ENCODE data around the gene NOD1.

Gene NOD1

DNA sequence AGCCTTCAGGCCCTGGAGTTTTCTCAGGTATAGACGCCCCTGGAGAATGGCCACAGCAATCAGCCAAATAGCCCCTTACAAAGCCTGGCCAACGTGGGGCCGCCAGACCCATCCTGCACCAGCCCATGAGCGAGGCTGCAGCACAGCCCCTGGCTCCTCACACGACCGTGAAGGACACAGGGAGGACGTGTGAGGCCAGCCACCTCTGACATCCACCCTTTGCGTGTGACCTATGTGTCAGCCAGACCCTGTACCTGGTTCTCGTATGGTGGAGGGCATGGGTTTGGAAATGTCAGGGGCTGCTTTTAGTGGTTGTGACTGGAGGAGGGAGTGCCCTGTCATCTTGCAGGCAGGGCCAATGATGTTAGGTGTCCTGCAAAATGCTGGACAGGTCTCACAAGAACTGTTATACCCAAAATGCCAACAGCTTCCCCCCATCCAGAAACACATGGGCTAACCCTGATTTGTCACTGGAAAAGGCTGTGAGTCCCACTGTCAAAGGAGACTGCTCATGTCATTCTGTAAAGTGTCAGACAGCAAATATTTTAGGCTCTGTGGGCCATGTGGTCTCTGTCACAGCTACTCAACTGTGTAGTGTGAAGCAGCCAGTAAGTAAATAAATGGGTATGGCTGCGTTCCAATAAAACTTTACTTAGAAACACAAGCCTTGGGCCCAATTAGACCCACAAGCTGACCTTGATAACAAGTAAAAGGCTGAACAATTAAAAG is 30.0 kb downstream of the NOD1 start:
- no peak for DNase-seq (ENCODE audit: low spot score)

DNA sequence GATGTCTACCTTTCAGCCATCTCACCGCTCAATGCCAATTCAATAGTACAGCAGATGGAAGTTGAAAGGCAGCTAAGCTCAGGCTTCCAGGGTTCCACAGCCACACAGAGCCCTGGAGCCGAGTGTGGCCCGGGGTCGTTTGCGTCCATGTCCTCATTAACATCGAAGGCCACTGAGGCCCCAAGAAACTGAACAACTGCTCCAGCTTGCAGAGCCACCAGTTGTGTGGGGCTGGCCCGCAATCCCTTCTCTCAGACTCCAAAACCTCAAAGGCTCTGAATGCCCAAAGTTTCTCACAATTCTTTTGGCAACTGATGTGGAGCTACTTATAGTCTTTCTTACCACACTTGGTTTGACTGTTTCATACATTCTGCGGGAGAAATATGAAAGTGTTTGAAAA is 31.1 kb downstream of the NOD1 start:
- no peak for DNase-seq (ENCODE audit: low spot score)

DNA sequence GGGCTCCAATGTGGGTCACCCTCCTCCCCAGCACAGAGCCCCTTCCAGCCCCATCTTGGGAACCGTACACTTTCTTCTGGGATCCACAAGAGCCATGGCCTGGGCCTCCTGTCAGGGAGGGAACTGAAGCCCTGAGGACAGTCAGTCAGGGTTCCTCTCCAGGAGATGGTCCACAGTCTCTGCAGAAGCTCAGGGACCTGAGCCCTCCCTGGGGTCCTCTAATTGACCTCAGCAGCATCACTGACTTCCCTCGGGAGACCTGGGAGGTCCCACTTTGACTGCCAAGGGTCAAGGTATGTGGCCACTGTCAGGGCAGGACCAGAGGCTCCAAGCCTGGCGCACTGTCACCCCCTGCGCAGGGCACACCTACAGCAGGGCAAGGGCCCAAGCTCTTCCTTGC is 32.3 kb downstream of the NOD1 start:
- DNase-seq (ENCODE audit: low spot score), result no peak

- no peak for DNase-seq (ENCODE audit: low spot score)
These were observed 32.8 kb downstream of the NOD1 start for GRCh38 chr7:30445770-30446169.

GRCh38 chr7:30437823-30438574 is 40.6 kb downstream of the NOD1 start:
- no peak for DNase-seq (ENCODE audit: low spot score)

DNA sequence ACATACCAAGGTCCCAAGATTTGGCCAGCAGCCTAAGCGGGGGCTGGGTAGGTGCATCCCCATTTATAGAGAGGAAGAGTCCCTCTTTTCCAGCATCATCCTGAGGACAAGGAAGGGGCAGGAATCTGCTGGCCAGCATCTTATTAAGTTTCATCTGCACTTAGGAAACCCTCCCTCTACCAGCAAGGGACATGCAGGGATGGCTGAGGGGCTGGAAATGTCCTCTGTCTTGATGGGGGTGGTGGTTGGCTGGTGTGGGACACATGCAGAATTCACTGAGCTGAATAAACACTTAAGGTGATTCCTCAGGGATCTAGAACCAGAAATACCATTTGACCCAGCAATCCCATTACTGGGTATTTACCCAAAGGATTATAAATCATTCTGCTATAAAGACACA is 42.1 kb downstream of the NOD1 start:
- no peak for DNase-seq (ENCODE audit: low spot score)

DNA sequence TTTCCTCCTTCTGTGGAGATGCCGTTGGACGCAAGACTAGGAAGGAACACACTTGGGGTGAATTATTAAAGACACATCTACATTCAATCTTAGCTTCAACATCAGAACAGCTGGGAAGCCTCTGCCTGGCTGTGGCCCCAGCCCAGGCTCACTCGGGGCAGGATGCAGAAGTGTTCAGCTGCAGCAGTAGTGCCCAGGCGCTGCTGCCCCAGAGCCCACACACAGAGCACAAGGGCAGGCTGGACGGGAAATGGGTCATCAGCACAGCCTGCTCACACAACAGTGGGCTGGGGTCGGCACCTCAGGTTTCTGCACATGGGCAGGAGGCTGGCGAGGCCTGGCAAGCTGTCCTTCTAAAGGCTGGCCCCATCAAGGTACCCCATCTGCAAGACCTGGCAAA is 42.5 kb downstream of the NOD1 start:
- DNase-seq (ENCODE audit: low spot score), result no peak

- DNase-seq (ENCODE audit: low spot score), result no peak
These were observed 44.3 kb downstream of the NOD1 start for GRCh38 chr7:30434140-30434799.

GRCh38 chr7:30433506-30433905 is 45.1 kb downstream of the NOD1 start:
- DNase-seq (ENCODE audit: low spot score), result no peak

GRCh38 chr7:30433082-30433481 is 45.5 kb downstream of the NOD1 start:
- no peak for DNase-seq (ENCODE audit: low spot score)

GRCh38 chr7:30430777-30431176 is 47.8 kb downstream of the NOD1 start:
- no peak for DNase-seq (ENCODE audit: low spot score)

- no peak for DNase-seq (ENCODE audit: low spot score)
These were observed 48.3 kb downstream of the NOD1 start for GRCh38 chr7:30430276-30430675.

DNA sequence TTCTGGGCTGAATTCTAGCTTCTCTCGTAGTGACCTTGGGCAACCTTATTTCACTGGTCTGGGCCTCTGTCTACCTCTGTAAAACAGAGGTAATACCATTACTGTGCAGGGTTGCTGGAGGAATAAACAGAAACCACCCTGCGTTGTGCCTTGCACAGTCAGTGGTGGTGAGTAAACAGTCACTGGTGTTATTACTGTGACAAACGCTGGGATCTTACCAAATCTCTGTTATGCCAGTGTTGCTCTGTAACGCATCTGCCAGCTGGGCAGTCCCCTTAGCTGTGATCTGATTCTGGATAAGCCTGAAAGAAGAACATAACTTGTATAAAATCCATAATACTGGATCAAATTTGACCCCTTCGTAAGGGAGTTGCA is 49.4 kb downstream of the NOD1 start:
- no peak for DNase-seq (ENCODE audit: low spot score)

DNA sequence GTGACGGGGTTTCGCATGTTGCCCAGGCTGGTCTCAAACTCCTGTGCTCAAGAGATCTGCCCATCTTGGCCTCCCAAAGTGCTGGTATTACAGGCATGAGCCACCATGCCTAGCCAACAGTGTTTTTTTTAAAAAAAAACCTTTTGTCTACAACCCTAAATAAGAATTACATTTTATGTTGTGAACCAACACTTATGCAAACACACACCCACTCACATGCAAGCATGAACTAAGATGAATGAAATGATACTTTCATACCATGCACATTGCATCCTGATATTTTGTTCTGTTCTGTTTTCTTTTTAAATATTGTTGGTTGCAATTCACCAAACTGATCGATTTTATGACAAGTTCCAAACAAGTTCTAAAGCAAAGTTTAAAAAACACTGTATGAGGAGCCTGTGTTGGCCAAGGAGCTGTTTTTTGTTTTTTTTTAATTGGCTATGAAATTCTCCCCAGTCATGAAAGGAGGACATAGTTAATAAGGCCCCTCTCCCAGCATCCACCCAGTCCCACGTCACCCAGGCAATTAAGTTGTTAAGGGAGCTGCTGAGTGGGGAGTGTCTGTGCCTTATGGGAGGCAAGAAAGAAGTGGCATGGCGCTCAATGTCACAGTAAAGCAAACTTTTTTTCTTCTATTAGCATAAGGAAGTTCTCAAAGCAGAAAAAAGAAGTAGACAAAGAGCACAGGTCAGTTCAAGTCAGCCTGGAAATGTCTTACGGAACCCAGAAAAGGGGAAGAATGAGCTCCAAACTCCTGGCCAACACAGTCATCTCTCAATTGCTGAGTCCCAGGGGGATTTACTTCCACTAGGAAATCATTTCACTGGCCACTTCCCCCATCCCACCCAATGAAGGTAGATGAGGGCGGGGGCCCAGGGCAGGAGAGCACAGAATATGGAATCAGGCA is 50.1 kb downstream of the NOD1 start:
- DNase-seq (ENCODE audit: low spot score), result no peak

DNA sequence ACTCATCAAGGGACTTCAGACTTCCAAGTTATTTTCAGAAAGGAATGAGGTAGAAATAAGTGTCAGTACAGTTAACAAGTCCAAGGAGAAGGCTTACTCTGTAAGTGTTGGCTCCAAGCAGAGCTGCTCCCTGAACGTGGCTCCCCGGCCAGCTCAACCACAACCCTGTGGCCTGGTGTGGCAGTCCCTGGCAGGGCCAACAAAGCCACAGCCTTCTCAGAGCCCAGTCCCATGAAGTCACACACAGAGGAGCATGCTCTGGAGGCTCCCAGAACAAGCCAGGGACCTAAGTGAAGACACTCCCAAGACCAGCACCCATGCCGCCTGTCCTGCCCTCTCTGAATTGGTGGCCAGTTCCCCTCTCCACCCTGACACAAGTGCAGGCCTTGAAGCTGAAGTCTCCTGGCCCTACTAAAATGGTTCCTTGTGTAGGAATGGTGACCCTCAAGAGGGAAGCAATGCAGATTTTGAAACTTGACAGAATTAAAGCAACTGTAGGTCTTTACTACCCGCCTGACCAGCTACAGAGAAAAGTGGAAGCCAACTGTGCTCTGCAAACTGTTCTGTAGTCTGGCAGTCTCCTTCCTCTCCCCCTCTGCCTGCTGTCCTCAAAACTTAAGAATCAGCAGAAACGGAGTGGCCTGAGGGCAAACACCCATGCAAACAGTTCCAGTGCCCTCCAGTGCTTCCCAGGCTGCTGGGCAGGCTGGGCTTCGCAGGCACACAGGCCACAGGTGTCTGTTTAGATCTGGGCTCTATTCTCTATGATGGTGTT is 51.1 kb downstream of the NOD1 start:
- no peak for DNase-seq (ENCODE audit: low spot score)

GRCh38 chr7:30424506-30424905 is 54.1 kb downstream of the NOD1 start:
- DNase-seq (ENCODE audit: low spot score), result no peak

- no peak for DNase-seq (ENCODE audit: low spot score)
These were observed 54.6 kb downstream of the NOD1 start for GRCh38 chr7:30423788-30424505.

DNA sequence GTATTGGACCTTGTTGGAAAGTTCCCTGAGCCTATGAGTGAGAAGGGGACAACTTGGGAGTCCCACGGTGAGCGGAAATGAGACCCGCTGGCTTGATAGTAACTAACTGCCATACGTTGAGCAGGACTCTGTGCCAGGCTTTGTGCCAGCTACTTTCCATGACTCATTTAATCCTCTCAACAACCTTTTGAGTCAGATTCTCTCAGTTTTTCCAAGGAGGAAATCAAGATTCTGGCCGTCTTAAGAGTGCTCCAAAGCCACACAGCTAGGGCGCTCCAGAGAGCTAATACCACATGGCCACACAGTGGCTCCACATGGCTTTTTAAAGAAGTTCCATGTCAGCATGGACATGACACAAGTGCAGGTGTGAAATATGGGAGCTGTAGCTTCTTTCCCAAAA is 55.7 kb downstream of the NOD1 start:
- DNase-seq (ENCODE audit: low spot score), result no peak

GRCh38 chr7:30421647-30422196 is 56.9 kb downstream of the NOD1 start:
- DNase-seq (ENCODE audit: low spot score), result no peak

DNA sequence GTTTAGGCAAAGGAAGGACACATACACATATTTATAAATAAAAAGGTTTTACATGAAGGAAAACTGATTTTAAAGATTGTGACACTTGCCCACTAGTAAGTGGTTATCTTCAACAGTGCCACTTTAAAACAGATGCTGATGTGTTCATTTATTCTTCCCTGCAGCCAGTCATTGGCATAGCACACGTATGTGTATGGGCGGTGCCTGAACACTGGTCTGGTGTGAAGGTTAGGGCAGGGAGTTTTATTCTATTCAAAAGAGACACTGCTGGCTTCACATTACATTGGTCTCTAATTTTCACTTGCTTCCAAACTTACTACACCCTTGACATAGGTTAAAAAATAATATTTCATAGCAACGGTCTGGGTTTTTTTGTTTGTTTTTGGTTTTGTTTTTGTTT is 57.9 kb downstream of the NOD1 start:
- DNase-seq (ENCODE audit: low spot score), result no peak

Data from COLO829 (cell line).